ENCODE results near the gene CLIC1. TPM values are rescaled to one million over a fixed set of nuclear protein-coding genes. Genes with fewer than 3 reads are reported as not detected.

CLIC1 gene
- total and polyA plus RNA-seq, 10 of the 15 experiments (the other 5 are each of a cell fraction or from before 2014, with no cell fraction given) = 446 to 1,266 (median 636) TPM

DNA sequence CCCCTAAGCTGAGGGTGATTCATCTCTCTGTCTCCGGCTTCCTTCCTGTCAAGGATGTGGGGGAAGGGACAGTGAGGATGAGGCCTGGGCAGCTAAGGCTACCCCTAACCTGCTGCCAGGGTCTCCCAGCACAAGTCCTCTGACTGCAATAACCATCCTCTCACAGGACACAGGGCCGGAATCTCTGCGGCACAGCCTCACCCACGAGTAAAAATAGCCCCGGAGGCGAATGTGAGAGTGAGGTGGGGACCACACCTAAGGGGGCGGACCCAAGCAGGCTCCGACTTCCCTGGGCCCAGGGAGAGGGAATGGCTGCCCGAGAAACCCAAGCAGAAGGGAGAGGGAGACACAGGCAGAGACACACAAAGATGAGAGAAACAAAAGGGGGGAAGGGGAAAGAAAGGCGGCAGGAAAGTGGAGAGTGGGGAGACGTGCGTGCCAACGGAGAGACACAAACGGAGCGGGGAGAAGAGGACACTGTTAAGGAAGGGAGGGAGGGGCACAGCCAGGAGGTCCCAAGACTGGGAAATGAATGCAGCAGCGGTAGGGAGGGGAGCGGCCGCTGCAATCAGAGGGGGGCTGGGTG, 1.4 kb downstream of the CLIC1 start (continued):
- TF ChIP-seq, protein P1, sequence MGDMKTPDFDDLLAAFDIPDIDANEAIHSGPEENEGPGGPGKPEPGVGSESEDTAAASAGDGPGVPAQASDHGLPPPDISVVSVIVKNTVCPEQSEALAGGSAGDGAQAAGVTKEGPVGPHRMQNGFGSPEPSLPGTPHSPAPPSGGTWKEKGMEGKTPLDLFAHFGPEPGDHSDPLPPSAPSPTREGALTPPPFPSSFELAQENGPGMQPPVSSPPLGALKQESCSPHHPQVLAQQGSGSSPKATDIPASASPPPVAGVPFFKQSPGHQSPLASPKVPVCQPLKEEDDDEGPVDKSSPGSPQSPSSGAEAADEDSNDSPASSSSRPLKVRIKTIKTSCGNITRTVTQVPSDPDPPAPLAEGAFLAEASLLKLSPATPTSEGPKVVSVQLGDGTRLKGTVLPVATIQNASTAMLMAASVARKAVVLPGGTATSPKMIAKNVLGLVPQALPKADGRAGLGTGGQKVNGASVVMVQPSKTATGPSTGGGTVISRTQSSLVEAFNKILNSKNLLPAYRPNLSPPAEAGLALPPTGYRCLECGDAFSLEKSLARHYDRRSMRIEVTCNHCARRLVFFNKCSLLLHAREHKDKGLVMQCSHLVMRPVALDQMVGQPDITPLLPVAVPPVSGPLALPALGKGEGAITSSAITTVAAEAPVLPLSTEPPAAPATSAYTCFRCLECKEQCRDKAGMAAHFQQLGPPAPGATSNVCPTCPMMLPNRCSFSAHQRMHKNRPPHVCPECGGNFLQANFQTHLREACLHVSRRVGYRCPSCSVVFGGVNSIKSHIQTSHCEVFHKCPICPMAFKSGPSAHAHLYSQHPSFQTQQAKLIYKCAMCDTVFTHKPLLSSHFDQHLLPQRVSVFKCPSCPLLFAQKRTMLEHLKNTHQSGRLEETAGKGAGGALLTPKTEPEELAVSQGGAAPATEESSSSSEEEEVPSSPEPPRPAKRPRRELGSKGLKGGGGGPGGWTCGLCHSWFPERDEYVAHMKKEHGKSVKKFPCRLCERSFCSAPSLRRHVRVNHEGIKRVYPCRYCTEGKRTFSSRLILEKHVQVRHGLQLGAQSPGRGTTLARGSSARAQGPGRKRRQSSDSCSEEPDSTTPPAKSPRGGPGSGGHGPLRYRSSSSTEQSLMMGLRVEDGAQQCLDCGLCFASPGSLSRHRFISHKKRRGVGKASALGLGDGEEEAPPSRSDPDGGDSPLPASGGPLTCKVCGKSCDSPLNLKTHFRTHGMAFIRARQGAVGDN (IDR thresholded peaks at IDR 0.05) = no peak
- no peak for TF ChIP-seq NR2C1 (IDR thresholded peaks at IDR 0.05)
- no peak for TF ChIP-seq CHD1 (IDR thresholded peaks at IDR 0.05; ENCODE audit: low read depth, low read length)
- TF ChIP-seq POLR2AphosphoS2 (IDR thresholded peaks at IDR 0.05; ENCODE audit: low read depth, low read length) = no peak
- no peak for TF ChIP-seq BMI1 (IDR thresholded peaks at IDR 0.05; ENCODE audit: borderline replicate concordance)
- TF ChIP-seq, protein P2, sequence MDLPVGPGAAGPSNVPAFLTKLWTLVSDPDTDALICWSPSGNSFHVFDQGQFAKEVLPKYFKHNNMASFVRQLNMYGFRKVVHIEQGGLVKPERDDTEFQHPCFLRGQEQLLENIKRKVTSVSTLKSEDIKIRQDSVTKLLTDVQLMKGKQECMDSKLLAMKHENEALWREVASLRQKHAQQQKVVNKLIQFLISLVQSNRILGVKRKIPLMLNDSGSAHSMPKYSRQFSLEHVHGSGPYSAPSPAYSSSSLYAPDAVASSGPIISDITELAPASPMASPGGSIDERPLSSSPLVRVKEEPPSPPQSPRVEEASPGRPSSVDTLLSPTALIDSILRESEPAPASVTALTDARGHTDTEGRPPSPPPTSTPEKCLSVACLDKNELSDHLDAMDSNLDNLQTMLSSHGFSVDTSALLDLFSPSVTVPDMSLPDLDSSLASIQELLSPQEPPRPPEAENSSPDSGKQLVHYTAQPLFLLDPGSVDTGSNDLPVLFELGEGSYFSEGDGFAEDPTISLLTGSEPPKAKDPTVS (IDR thresholded peaks at IDR 0.05; ENCODE audit: low read depth, low read length) = no peak
- no peak for TF ChIP-seq TARDBP (IDR thresholded peaks at IDR 0.05; ENCODE audit: borderline replicate concordance)
- TF ChIP-seq ZNF24 (IDR thresholded peaks at IDR 0.05) = no peak
- peak; percentile 35 for TF ChIP-seq EED (IDR thresholded peaks at IDR 0.05; ENCODE audit: low read depth)
- no peak for TF ChIP-seq ASH2L (IDR thresholded peaks at IDR 0.05; ENCODE audit: borderline replicate concordance, low read depth)
- TF ChIP-seq, protein P3, sequence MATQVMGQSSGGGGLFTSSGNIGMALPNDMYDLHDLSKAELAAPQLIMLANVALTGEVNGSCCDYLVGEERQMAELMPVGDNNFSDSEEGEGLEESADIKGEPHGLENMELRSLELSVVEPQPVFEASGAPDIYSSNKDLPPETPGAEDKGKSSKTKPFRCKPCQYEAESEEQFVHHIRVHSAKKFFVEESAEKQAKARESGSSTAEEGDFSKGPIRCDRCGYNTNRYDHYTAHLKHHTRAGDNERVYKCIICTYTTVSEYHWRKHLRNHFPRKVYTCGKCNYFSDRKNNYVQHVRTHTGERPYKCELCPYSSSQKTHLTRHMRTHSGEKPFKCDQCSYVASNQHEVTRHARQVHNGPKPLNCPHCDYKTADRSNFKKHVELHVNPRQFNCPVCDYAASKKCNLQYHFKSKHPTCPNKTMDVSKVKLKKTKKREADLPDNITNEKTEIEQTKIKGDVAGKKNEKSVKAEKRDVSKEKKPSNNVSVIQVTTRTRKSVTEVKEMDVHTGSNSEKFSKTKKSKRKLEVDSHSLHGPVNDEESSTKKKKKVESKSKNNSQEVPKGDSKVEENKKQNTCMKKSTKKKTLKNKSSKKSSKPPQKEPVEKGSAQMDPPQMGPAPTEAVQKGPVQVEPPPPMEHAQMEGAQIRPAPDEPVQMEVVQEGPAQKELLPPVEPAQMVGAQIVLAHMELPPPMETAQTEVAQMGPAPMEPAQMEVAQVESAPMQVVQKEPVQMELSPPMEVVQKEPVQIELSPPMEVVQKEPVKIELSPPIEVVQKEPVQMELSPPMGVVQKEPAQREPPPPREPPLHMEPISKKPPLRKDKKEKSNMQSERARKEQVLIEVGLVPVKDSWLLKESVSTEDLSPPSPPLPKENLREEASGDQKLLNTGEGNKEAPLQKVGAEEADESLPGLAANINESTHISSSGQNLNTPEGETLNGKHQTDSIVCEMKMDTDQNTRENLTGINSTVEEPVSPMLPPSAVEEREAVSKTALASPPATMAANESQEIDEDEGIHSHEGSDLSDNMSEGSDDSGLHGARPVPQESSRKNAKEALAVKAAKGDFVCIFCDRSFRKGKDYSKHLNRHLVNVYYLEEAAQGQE (IDR thresholded peaks at IDR 0.05; ENCODE audit: low read depth, low read length) = no peak
- no peak for TF ChIP-seq FOXM1 (IDR thresholded peaks at IDR 0.05; ENCODE audit: low read depth, low read length)
- TF ChIP-seq PAX8 (IDR thresholded peaks at IDR 0.05) = no peak
- no peak for TF ChIP-seq NRF1 (conservative IDR thresholded peaks at IDR 0.05; ENCODE audit: low read depth, low read length)
- no peak for TF ChIP-seq ZNF274 (IDR thresholded peaks at IDR 0.05; ENCODE audit: insufficient read depth, insufficient read length)
- no peak for TF ChIP-seq MEF2A (IDR thresholded peaks at IDR 0.05; ENCODE audit: insufficient read depth, low read depth, low read length)
- no peak for TF ChIP-seq NFYB (IDR thresholded peaks at IDR 0.05; ENCODE audit: insufficient read depth, low read depth, low read length)
- TF ChIP-seq RCOR1 (conservative IDR thresholded peaks at IDR 0.05; ENCODE audit: low read depth, low read length) = 0 out of 2 replicates have a peak, but pooled peaks have one; percentile 54
- TF ChIP-seq HDAC2 (IDR thresholded peaks at IDR 0.05) = no peak
- TF ChIP-seq, protein P4, sequence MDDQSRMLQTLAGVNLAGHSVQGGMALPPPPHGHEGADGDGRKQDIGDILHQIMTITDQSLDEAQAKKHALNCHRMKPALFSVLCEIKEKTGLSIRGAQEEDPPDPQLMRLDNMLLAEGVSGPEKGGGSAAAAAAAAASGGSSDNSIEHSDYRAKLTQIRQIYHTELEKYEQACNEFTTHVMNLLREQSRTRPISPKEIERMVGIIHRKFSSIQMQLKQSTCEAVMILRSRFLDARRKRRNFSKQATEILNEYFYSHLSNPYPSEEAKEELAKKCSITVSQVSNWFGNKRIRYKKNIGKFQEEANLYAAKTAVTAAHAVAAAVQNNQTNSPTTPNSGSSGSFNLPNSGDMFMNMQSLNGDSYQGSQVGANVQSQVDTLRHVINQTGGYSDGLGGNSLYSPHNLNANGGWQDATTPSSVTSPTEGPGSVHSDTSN (IDR thresholded peaks at IDR 0.05; ENCODE audit: insufficient replicate concordance, low read depth, low read length) = peak; percentile 84
- no peak for TF ChIP-seq PML (IDR thresholded peaks at IDR 0.05; ENCODE audit: low read length)
- TF ChIP-seq BCL11A (IDR thresholded peaks at IDR 0.05; ENCODE audit: low read depth, low read length) = peak; percentile 81; the same call in 1 of the 2 replicates

Data from GM12878 (cell line).